RWPE1 (cell line): ENCODE data around the gene SFTPD.

ENCODE experiments used
- CTCF ChIA-PET: fragments of 350-600 bp; sonication (Branson Sonifier 250); formaldehyde crosslinking; extraction: SDS; loops from one replicate; lab custom pipeline; 2021; lab: Yijun Ruan, JAX
- POLR2A ChIA-PET: fragments of 400-600 bp; formaldehyde crosslinking; extraction: SDS; loops from one replicate; lab custom pipeline; 2020; ENCODE audit warnings: antibody characterized with exemption; ENCODE audit not compliant: low non-redundant PET; lab: Yijun Ruan, JAX
- DNase-seq: peaks from one replicate; pipeline ENCODE4 v3.0.0; 2012; ENCODE audit warnings: low spot score
- H3K27ac ChIP-seq: fragments of 450-650 bp; 2 replicates; pipeline ENCODE4 v1.5.1; 2017
- CTCF ChIP-seq: fragments of 450-650 bp; conservative IDR thresholded peaks from 2 replicates; pipeline ENCODE4 v1.5.1; 2017; ENCODE audit warnings: low read depth, mild to moderate bottlenecking

SFTPD gene

GRCh38 chr10:79946271-79947082 is 2.4 kb downstream of the SFTPD start:
- no peak overlapping the region for H3K27ac ChIP-seq
- no peak for DNase-seq
- ChIA-PET CTCF (no interaction called here), POLR2A (no interaction called here)
- no peak for TF ChIP-seq CTCF

- TF ChIP-seq CTCF, result no peak
- CTCF ChIA-PET, result interaction anchor here (0.6 kb wide), 1 partner anchor 149 kb away, joined by 4 read pairs; no protein-coding TSS in a partner anchor
- H3K27ac ChIP-seq, result no peak overlapping the region
- POLR2A ChIA-PET, result no interaction called here
- no peak for DNase-seq
These were observed 4.2 kb downstream of the SFTPD start for GRCh38 chr10:79944428-79945395.

- DNase-seq, result no peak
- CTCF ChIA-PET, result no interaction called here
- H3K27ac ChIP-seq, result no peak overlapping the region
- POLR2A ChIA-PET, result no interaction called here
- TF ChIP-seq CTCF, result no peak
These were observed 5.0 kb downstream of the SFTPD start for GRCh38 chr10:79943871-79944270.

- no peak for TF ChIP-seq CTCF
- POLR2A ChIA-PET, result no interaction called here
- no peak overlapping the region for H3K27ac ChIP-seq
- CTCF ChIA-PET, result interaction anchor here (0.6 kb wide), 2 partner anchors 149 to 459 kb away, joined by 3 read pairs; no protein-coding TSS in a partner anchor
- no peak for DNase-seq
These were observed 6.4 kb downstream of the SFTPD start for GRCh38 chr10:79942261-79943185.

DNA sequence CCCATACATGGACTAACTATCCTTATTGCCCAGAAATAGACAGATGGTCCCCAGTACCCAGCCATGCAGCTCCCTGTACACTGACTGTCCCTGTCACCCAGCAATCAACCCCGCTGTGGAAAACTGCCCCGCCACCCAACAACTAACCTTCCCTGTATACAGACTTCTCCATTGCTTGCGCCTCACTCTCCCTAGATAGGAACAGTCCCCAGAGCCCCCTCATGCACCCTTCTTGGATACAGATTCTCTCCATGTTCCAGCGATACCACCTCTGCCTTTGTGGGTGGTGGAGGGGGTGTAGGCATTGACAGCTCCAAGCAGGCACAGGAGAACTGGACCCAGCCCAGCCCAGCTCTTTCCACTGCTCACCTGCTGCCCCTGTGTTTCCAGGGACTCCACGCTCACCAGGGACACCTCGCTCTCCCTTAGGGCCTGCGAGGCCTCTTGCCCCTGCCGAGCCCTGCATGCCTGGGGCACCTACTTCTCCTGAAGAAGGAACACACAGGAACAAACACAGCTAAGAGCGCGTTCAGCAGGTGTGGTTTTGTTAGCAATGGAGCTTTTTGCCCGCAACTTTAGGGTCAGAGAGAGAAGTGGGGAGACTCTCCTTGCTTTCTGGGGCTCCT is 7.2 kb downstream of the SFTPD start:
- no peak overlapping the region for H3K27ac ChIP-seq
- no peak for TF ChIP-seq CTCF
- DNase-seq, result no peak
- ChIA-PET POLR2A (no interaction called here), CTCF (interaction anchor here (0.6 kb wide), 1 partner anchor 379 kb away, joined by 3 read pairs; no protein-coding TSS in a partner anchor)
